Measurements from ENCODE around the gene ARPC4. TPM values are rescaled to one million over a fixed set of nuclear protein-coding genes. Genes with fewer than 3 reads are reported as not detected.
A peak's percentile ranks its signal among the peaks of the same experiment; 100 is the strongest.

Gene ARPC4
- polyA plus RNA-seq, 1 experiment = 200 TPM

- no peak for TF ChIP-seq CTCF (IDR thresholded peaks at IDR 0.05; ENCODE audit: low read depth, low read length)
- ChIA-PET POLR2A (interaction anchor here (0.6 kb wide), 1 partner anchor 31 kb away, joined by 3 read pairs; no protein-coding TSS in a partner anchor), CTCF (interaction anchor here (0.7 kb wide), 1 partner anchor 1252 kb away, joined by 4 read pairs; no protein-coding TSS in a partner anchor)
- Histone ChIP-seq H3K9me3 (ENCODE audit: control insufficient read depth, insufficient read depth, low read length) (no peaks in the 10 kb centered on the region; the same call in 1 of the 2 replicates), H3K27ac (ENCODE audit: low read depth, low read length) (no peak overlapping the region), H3K27me3 (ENCODE audit: control insufficient read depth, insufficient read depth, low read length) (no peaks in the 10 kb centered on the region), H3K4me3 (ENCODE audit: low read depth, low read length) (no peak overlapping the region)
- no peak for DNase-seq (ENCODE audit: low read depth, low spot score)
Measured at GRCh38 chr3:9838856-9839255, 46.0 kb downstream of the ARPC4 start.

- no peak for TF ChIP-seq CTCF (IDR thresholded peaks at IDR 0.05; ENCODE audit: low read depth, low read length)
- no peak for DNase-seq (ENCODE audit: low read depth, low spot score)
- Histone ChIP-seq H3K9me3 (ENCODE audit: control insufficient read depth, insufficient read depth, low read length) (no peaks in the 10 kb centered on the region; the same call in 1 of the 2 replicates), H3K4me3 (ENCODE audit: low read depth, low read length) (no peak overlapping the region), H3K27me3 (ENCODE audit: control insufficient read depth, insufficient read depth, low read length) (no peaks in the 10 kb centered on the region), H3K27ac (ENCODE audit: low read depth, low read length) (no peak overlapping the region)
- CTCF ChIA-PET = interaction anchor here (0.9 kb wide), 1 partner anchor 106 kb away, joined by 3 read pairs; no protein-coding TSS in a partner anchor
- POLR2A ChIA-PET = no interaction called here
Measured at GRCh38 chr3:9841015-9841414, 48.1 kb downstream of the ARPC4 start.

- ChIA-PET POLR2A (interaction anchor here (1.1 kb wide), 1 partner anchor 70 kb away, joined by 3 read pairs; no protein-coding TSS in a partner anchor), CTCF (interaction anchor here (1.0 kb wide), 1 partner anchor 89 kb away, joined by 6 read pairs; no protein-coding TSS in a partner anchor)
- peak within 1 kb of the TSS; percentile 94 for H3K4me3 ChIP-seq (ENCODE audit: low read depth, low read length)
- peak within 1 kb of the TSS; percentile 61 for H3K27ac ChIP-seq (ENCODE audit: low read depth, low read length)
- no peak for TF ChIP-seq CTCF (IDR thresholded peaks at IDR 0.05; ENCODE audit: low read depth, low read length)
- peak; percentile 90 for DNase-seq (ENCODE audit: low read depth, low spot score)
- peaks cover 4% of the 10 kb centered on the region; the same call in 1 of the 2 replicates for H3K9me3 ChIP-seq (ENCODE audit: control insufficient read depth, insufficient read depth, low read length)
- no peaks in the 10 kb centered on the region for H3K27me3 ChIP-seq (ENCODE audit: control insufficient read depth, insufficient read depth, low read length)
Measured at GRCh38 chr3:9843715-9844438, 51.0 kb downstream of the ARPC4 start, which contains the start of gene RPUSD3. RPUSD3 (minus strand) TSS chr3:9844008; CDS start chr3:9843990, 18 bp downstream.

- Histone ChIP-seq H3K4me3 (ENCODE audit: low read depth, low read length) (no peak overlapping the region), H3K27ac (ENCODE audit: low read depth, low read length) (no peak overlapping the region), H3K27me3 (ENCODE audit: control insufficient read depth, insufficient read depth, low read length) (no peaks in the 10 kb centered on the region), H3K9me3 (ENCODE audit: control insufficient read depth, insufficient read depth, low read length) (peaks cover 4% of the 10 kb centered on the region; the same call in 1 of the 2 replicates)
- ChIA-PET POLR2A (interaction anchor here (0.6 kb wide), 1 partner anchor 45 kb away, joined by 3 read pairs; no protein-coding TSS in a partner anchor), CTCF (interaction anchor here (1.0 to 1.6 kb wide), 3 partner anchors 68 to 100 kb away, joined by 3 to 5 read pairs (median 4); no protein-coding TSS in a partner anchor)
- no peak for DNase-seq (ENCODE audit: low read depth, low spot score)
- no peak for TF ChIP-seq CTCF (IDR thresholded peaks at IDR 0.05; ENCODE audit: low read depth, low read length)
Measured at GRCh38 chr3:9846231-9846630, 53.3 kb downstream of the ARPC4 start.

Measured in AG04450 (cell line).